OCI-LY7 (cell line): ENCODE results near the gene POU2AF1.

Experiments used
- CTCF ChIP-seq: fragments of 200-600 bp; sonication (generic); conservative IDR thresholded peaks from 2 replicates; pipeline ENCODE4 v1.5.1; 2014; ENCODE audit warnings: mild to moderate bottlenecking, antibody characterized with exemption, low read length, moderate library complexity, mixed read lengths
- EZH2phosphoT487 ChIP-seq: fragments of 200-600 bp; sonication (generic); IDR thresholded peaks from 2 replicates; pipeline ENCODE4 v1.6.1; 2018; ENCODE audit warnings: low read depth, borderline replicate concordance, mild to moderate bottlenecking, mixed run types, antibody characterized with exemption, low read length, moderate library complexity, mixed read lengths

DNA sequence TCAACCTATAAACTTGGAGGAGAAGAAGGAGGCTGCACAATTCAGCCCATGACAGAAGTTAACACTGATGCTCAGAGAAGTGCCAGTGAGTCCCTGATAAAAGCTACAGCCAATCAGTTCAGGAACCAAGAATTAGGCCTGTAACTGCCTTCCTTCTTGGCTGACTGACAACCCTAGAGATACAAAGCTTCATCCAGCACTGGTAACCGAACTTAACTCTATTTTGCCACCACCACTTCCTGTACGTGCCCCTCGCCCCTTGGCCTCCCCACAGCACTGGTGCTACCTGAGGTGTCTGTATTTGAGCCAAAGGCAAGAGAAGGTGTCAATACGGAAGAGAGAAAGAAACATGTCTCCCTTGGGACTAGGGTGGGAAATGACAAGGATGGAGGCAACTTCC is 40.1 kb upstream of the POU2AF1 start:
- TF ChIP-seq CTCF (no peak), EZH2phosphoT487 (no peak)
